Mesenchymal stem cell (in vitro differentiated cells and primary cell): ENCODE results near the gene TMEM97.

ENCODE experiments used
- DNase-seq: peaks from one replicate; pipeline ENCODE4 v3.0.0-alpha.2; 2013
- H2AFZ ChIP-seq: one replicate; pipeline ENCODE4 v1.6.1; 2013; ENCODE audit warnings: low read depth, mild to moderate bottlenecking, control low read depth, inconsistent platforms, low read length, moderate library complexity
- H2AK5ac ChIP-seq: 2 replicates; pipeline ENCODE4 v1.6.1; 2013; ENCODE audit warnings: low read length, moderate library complexity, mild to moderate bottlenecking, inconsistent platforms; ENCODE audit not compliant: severe bottlenecking
- H2BK120ac ChIP-seq: one replicate; pipeline ENCODE4 v1.6.1; 2013; ENCODE audit warnings: low read depth, mild to moderate bottlenecking, inconsistent platforms, low read length, moderate library complexity
- H2BK12ac ChIP-seq, 2 experiments: one replicate each; pipeline ENCODE4 v1.6.1; 2013; ENCODE audit warnings: inconsistent platforms in 2 of 2, low read length in 2 of 2, mild to moderate bottlenecking in 2 of 2, moderate library complexity in 2 of 2, control low read depth in 1 of 2
- H2BK15ac ChIP-seq: one replicate; pipeline ENCODE4 v1.6.1; 2013; ENCODE audit warnings: mild to moderate bottlenecking, low read depth, inconsistent platforms; ENCODE audit not compliant: poor library complexity, severe bottlenecking
- H2BK5ac ChIP-seq: 2 replicates; pipeline ENCODE4 v1.6.1; 2013; ENCODE audit warnings: low read depth, mild to moderate bottlenecking, low read length, control low read depth, inconsistent platforms; ENCODE audit not compliant: poor library complexity, severe bottlenecking
- H3K14ac ChIP-seq, 2 experiments: one replicate each; pipeline ENCODE4 v1.6.1; 2013; ENCODE audit warnings: inconsistent platforms in 2 of 2, low read length in 2 of 2, control low read depth in 1 of 2, mild to moderate bottlenecking in 1 of 2, moderate library complexity in 1 of 2
- H3K18ac ChIP-seq, 2 experiments: one replicate each; pipeline ENCODE4 v1.6.1; 2013; ENCODE audit warnings: inconsistent platforms in 2 of 2, low read length in 2 of 2, control low read depth in 1 of 2, low read depth in 1 of 2, mild to moderate bottlenecking in 1 of 2
- H3K23ac ChIP-seq, 2 experiments: one replicate each; pipeline ENCODE4 v1.6.1; 2013; ENCODE audit warnings: inconsistent platforms in 2 of 2, low read length in 2 of 2, mild to moderate bottlenecking in 2 of 2, moderate library complexity in 2 of 2, control low read depth in 1 of 2
- H3K27ac ChIP-seq: 2 replicates; pipeline ENCODE4 v1.5.1; 2013; ENCODE audit warnings: mild to moderate bottlenecking, moderate library complexity, low read length, control low read depth, inconsistent platforms; ENCODE audit not compliant: poor library complexity, severe bottlenecking
- H3K27me3 ChIP-seq, 2 experiments: 2 replicates each; pipeline versions ENCODE4 v1.6.1 to v1.7.0; 2013; ENCODE audit warnings: low read length in 2 of 2, mild to moderate bottlenecking in 2 of 2, moderate library complexity in 2 of 2, control low read depth in 1 of 2, inconsistent platforms in 1 of 2; ENCODE audit not compliant: control insufficient read depth in 1 of 2, insufficient read depth in 1 of 2
- H3K36me3 ChIP-seq, 2 experiments: 2 replicates each; pipeline versions ENCODE4 v1.6.1 to v1.7.0; 2013; ENCODE audit warnings: low read length in 2 of 2, control low read depth in 1 of 2, inconsistent platforms in 1 of 2, low read depth in 1 of 2, mild to moderate bottlenecking in 1 of 2; ENCODE audit not compliant: insufficient read depth in 2 of 2, control insufficient read depth in 1 of 2
- H3K4ac ChIP-seq, 2 experiments: one replicate each; pipeline ENCODE4 v1.6.1; 2013; ENCODE audit warnings: inconsistent platforms in 2 of 2, low read length in 2 of 2, mild to moderate bottlenecking in 2 of 2, moderate library complexity in 2 of 2, control low read depth in 1 of 2, low read depth in 1 of 2
- H3K4me1 ChIP-seq: 2 replicates; pipeline ENCODE4 v1.6.1; 2013; ENCODE audit warnings: low read depth, low read length, control low read depth; ENCODE audit not compliant: control insufficient read depth, insufficient read depth
- H3K4me2 ChIP-seq: 2 replicates; pipeline ENCODE4 v1.6.1; 2013; ENCODE audit warnings: low read length, mild to moderate bottlenecking, inconsistent platforms; ENCODE audit not compliant: poor library complexity, severe bottlenecking
- H3K4me3 ChIP-seq, 2 experiments: 2 replicates each; pipeline versions ENCODE4 v1.5.1 to v1.7.0; 2013; ENCODE audit warnings: low read length in 2 of 2, mild to moderate bottlenecking in 2 of 2, control low read depth in 1 of 2, low read depth in 1 of 2; ENCODE audit not compliant: insufficient read depth in 1 of 2
- H3K79me1 ChIP-seq: replicated peaks from 2 replicates; pipeline ENCODE4 v1.6.1; 2013; ENCODE audit warnings: mild to moderate bottlenecking, control low read depth, low read length, inconsistent platforms; ENCODE audit not compliant: poor library complexity, severe bottlenecking
- H3K9ac ChIP-seq: 2 replicates; pipeline ENCODE4 v1.7.0; 2013; ENCODE audit warnings: mild to moderate bottlenecking, low read length, moderate library complexity
- H3K9me3 ChIP-seq: 2 replicates; pipeline ENCODE4 v1.7.0; 2013; ENCODE audit warnings: mild to moderate bottlenecking, low read length; ENCODE audit not compliant: control insufficient read depth
- H4K8ac ChIP-seq: one replicate; pipeline ENCODE4 v1.6.1; 2013; ENCODE audit warnings: inconsistent platforms, mild to moderate bottlenecking, low read length, moderate library complexity
- H4K91ac ChIP-seq: one replicate; pipeline ENCODE4 v1.6.1; 2013; ENCODE audit warnings: mild to moderate bottlenecking, low read length, inconsistent platforms
- WGBS: methylation state at CpG from one replicate; pipeline ENCODE4 v1.1.7; 2013; ENCODE audit warnings: mixed read lengths; 5-methylcytosine and 5-hydroxymethylcytosine counted together

TMEM97 gene

DNA sequence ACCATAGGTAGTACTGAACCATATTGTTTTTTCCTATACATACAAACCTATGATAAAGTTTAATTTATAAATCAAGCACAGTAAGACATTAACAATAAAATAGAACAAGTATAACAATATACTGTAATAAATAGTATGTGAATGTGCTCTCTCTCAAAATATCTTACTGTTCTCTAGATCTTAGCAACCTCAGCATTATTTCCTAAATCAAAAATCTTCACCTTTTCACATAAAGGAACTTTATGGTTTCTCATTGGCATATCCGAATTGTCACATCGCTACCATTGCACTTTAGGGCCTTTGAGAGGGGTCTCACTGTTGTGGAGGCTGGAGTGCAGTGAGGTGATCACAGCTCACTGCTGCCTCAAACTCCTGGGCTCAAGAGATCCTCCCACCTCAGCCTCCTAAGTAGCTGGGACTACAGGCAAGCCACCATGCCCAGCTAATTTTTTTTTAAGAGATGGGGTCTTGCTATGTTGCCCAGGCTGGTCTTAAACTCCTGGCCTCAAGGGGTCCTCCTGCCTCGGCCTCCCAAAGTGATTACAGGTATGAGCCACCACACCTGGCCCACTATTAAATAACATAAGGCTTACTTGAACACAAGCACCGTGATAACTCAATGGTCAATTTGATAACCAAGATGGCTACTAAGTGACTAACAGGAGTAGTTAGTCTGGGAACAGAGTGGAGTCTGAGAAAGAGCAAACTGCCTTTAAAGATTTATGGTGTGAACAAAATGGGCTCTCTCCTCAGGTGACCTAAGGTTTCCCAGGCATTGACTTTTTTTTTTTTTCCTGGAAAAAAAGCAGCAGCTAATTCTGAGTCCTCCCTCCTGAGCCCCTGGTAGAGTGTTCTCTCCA lies 2.9 kb upstream of the TMEM97 start:
- DNase-seq = no peak
- Histone ChIP-seq H3K79me1 (peaks cover 14% of the 10 kb centered on the region), H3K18ac (no peak overlapping the region), H3K4me1 (peaks cover 10% of the 10 kb centered on the region), H3K14ac (no peak overlapping the region), H3K4me2 (no peak overlapping the region), H2AK5ac (no peak overlapping the region), H3K23ac (no peak overlapping the region), H4K8ac (no peak overlapping the region), H4K91ac (no peak overlapping the region), H2AFZ (no peak overlapping the region), H3K9ac (no peak overlapping the region), H2BK120ac (no peak overlapping the region), H2BK15ac (no peak overlapping the region), H3K4me3 (no peak overlapping the region), H2BK5ac (no peak overlapping the region), H3K9me3 (no peaks in the 10 kb centered on the region), H3K4ac (no peak overlapping the region), H3K27ac (no peak overlapping the region), H3K36me3 (no peaks in the 10 kb centered on the region), H2BK12ac (peak overlapping the region in 1 of 2 experiments; percentile 93), H3K27me3 (no peaks in the 10 kb centered on the region)
- 93% methylated on average over 4 of the region's 4 CpGs for WGBS

DNA sequence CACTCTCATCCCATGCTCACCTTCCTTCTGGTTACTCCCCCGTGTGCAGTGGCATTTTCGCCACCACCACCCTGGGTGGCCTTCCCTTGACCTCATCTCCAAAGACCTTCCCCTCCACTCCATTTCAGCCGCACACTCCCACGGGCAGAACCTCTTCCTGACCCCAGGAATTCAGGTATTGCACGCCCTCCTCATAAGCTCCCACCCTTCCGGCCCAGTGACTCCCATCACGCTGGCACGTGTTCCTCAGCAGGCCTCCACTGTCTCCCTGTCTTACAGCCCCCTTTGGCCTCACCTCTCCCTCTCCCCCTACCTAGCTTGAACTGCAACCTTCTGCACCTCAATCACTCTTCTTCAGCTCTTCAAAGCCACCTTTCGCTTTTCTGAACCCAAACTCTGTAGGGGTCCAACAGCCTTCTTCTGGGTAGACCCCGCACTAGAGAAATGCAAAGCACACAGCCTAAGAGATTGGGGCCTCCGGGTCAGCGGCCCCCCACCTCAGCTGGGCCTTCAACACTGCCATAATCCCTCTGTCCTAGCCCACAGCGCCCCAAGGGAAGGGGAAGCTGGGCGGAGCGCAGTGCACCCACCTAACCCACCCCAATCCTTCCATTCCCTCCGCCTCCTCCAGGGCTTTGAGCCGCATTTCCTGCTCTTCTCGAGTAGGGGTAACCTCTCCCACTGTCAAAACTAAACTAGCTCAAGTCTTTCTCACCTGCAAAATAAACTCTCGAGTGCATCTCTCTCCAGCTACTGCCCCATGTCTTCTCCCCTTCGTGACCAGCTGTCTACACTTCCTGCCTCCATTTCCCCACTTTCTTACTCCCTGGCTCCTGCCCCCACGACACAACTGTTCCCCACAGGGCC lies 1.7 kb upstream of the TMEM97 start:
- Histone ChIP-seq H3K14ac (no peak overlapping the region), H3K27ac (no peak overlapping the region), H2AFZ (no peak overlapping the region), H4K91ac (no peak overlapping the region), H2BK15ac (no peak overlapping the region), H3K4me3 (peak overlapping the region; percentile 1 to 90), H3K18ac (peak overlapping the region in 1 of 2 experiments; percentile 80), H3K4ac (no peak overlapping the region), H2BK5ac (no peak overlapping the region), H3K36me3 (no peaks in the 10 kb centered on the region), H3K9ac (peak overlapping the region; percentile 72), H2BK120ac (peak overlapping the region; percentile 27), H3K79me1 (peaks cover 20% of the 10 kb centered on the region), H2AK5ac (no peak overlapping the region), H3K4me1 (peaks cover 12% of the 10 kb centered on the region), H3K27me3 (no peaks in the 10 kb centered on the region), H3K4me2 (no peak overlapping the region), H2BK12ac (peak overlapping the region in 1 of 2 experiments; percentile 93), H3K9me3 (no peaks in the 10 kb centered on the region), H4K8ac (peak overlapping the region; percentile 12), H3K23ac (no peak overlapping the region)
- no peak for DNase-seq
- 89% methylated on average over 21 of the region's 21 CpGs for WGBS

DNA sequence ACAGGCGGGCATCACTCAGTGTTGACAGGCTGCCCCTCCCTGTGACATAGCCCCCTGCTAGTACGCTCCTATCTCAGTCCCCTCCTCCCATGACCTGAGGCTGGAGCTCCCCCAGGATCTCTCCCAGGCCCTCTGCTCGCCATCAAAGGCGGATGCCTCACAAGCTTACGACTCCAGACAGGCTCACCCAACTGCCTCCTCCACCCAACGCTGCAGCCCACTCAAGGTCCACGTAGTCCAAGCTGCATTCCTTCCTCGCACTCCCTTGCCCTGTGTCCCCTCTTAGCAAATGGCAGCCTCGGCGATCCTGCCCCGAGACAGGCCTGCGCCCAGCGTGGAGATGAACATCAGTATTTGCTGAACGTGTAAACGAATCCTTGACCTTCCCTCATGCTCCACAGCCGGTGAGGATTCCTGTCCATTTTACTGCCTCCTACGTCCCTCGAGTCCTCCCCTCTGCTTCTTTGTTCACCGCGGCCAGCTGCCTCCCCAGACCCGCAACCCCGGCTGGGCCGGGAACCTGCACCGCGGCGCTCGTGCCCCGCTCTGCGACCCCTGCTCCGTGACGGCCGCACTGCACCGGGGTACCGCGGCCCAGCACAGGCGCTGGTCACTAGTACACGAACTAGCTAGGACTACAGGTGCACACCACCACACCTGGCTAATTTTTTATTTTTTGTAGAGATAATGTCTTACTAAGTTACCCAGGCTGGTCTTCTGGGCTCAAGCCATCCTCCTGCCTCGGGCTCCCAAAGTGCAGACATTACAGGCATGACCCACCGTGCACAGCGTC lies 838 bp upstream of the TMEM97 start:
- Histone ChIP-seq H3K27me3 (no peaks in the 10 kb centered on the region), H3K79me1 (peaks cover 22% of the 10 kb centered on the region), H3K23ac (peak overlapping the region in 1 of 2 experiments; percentile 97), H3K18ac (peak overlapping the region in 1 of 2 experiments; percentile 80), H4K91ac (peak overlapping the region; percentile 56), H3K9ac (peak overlapping the region; percentile 72), H3K14ac (peak overlapping the region in 1 of 2 experiments; percentile 83), H2BK5ac (no peak overlapping the region), H2AFZ (peak overlapping the region; percentile 73), H3K9me3 (no peaks in the 10 kb centered on the region), H2BK15ac (no peak overlapping the region), H2BK120ac (peak overlapping the region; percentile 27), H3K4me2 (peak overlapping the region; percentile 95), H4K8ac (peak overlapping the region; percentile 16), H3K4me3 (peak overlapping the region; percentile 49 to 90), H2BK12ac (peak overlapping the region in 1 of 2 experiments; percentile 64), H3K4me1 (peaks cover 12% of the 10 kb centered on the region), H3K4ac (peak overlapping the region in 1 of 2 experiments; percentile 43), H3K36me3 (no peaks in the 10 kb centered on the region), H3K27ac (no peak overlapping the region), H2AK5ac (no peak overlapping the region)
- no peak for DNase-seq
- whole genome bisulfite sequencing = 23% methylated on average over 36 of the region's 40 CpGs
